ENCODE results near the gene GSTM5.
"Not testable (repeated sequence)": the region's sequence is repeated elsewhere in the genome, so short reads cannot be mapped to it uniquely, and the experiment has no call there.

GSTM5 gene

GRCh38 chr1:109732390-109732881 lies 20.4 kb downstream of the GSTM5 start:
- no peak for DNase-seq

DNA sequence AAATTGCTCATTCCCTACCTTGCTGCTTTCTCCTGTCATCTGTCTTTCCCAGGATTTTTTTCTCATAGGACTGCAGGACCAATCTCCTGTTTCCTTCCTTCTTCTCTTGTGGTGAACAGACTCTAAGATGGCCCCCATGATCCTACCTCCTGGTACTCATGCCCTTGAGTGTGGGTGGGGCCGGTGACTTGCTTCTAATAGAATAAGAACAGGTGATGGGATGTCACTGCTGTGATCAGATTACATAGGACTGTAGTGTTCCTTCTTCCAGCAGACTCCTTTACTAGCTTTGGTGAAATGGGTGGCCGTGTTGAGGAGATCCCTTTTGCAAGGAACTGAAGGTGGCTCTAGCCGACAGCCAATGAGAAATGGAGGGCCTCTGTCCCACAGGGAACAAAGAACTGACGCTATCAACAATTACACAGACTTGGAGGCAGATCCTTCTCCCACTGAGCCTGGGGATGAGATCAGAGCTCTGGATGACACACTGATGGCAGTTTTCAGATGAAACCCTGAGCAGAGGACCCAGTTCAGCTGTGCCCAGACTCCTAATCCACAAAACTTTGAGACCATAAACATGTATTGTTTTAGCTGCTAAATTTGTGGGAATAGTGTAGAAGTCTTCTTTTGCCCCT lies 21.3 kb downstream of the GSTM5 start:
- DNase-seq: no peak

- DNase-seq: peak; percentile 85
Observed at GRCh38 chr1:109739738-109740614, 27.9 kb downstream of the GSTM5 start.

GRCh38 chr1:109740615-109741373 lies 28.7 kb downstream of the GSTM5 start, which contains the start of gene GSTM3:
GSTM3 (minus strand) TSS chr1:109741038; CDS start chr1:109740287, 751 bp downstream.
- DNase-seq: no peak

DNA sequence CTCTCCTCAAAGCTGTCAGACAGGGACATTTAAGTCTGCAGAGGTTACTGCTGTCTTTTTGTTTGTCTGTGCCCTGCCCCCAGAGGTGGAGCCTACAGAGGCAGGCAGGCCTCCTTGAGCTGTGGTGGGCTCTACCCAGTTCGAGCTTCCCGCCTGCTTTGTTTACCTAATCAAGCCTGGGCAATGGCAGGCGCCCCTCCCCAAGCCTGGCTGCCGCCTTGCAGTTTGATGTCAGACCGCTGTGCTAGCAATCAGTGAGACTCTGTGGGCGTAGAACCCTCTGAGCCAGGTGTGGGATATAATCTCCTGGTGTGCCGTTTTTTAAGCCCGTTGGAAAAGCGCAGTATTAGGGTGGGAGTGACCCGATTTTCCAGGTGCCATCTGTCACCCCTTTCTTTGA lies 36.3 kb downstream of the GSTM5 start:
- DNase-seq: not testable (repeated sequence)

DNA sequence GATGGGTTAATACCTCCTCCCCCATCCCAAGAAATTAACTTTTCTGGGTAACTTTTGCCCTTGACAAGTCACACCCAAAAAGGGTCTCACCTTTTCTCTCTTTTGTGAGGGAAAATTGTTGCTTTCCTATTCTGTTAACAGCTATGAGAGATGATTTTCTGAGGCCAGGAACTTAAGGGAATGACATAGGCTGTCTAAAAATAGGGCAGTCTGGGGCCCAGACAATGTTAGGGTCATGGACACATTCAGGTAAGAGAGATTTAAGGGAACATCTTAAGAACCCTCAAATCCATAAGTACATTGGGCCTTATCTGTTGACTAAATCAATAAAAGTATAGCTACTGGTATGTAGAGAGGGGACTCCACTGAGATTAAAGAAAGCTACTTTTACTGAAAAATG lies 37.2 kb downstream of the GSTM5 start:
- no peak for DNase-seq

DNA sequence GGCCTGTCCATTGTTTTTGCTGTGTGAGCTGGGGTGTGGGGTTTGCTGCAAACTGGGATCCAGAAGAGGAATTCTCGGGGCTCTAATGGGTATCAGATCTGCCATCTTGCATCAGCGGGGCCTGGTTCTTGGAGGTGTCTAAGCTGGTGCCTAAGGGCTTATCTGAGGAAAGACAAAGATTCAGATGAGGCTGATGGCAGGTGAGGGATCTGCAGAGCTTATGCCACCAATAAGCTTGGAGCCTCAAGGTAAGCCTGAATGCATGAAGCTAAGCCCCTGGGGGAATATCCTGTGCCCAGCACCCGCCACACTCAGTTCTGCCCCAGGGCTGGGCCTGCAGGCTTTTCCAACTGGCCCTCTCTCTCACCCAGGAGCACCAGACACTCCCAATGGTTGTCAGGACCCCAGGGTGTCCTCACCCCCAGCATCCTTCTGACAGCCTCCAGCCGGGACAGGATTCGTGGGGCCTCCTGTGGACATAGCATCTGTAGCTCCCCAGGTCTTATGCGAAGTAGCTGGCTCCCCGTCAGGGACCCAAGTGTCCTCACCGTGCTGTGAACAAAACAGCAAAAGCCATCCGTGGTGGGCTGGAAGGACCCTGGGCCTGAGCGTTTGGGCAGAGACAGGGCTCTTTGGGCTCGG lies 38.3 kb downstream of the GSTM5 start:
- DNase-seq: no peak

DNA sequence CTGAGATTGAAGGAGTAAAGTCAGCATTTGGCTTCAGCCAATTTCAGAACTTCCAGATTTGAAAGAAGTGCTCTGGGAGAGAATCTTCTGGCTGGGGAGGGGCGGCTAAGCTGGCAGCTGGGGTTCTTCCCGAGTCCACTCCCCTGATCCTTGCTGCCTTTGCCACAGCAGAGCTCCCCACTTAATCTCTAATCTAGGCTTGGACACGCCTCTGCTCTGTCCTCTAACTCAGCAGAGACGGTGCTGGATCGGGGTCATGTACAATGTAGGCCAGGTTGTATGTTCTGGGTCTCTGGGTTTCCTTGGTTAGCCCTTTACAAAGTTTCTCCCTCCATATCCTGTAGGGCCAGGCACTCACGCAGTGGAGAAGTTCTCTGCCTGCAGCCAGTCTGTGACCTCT lies 38.9 kb downstream of the GSTM5 start:
- no peak for DNase-seq

GRCh38 chr1:109751531-109752260 lies 39.6 kb downstream of the GSTM5 start:
- DNase-seq: no peak

DNA sequence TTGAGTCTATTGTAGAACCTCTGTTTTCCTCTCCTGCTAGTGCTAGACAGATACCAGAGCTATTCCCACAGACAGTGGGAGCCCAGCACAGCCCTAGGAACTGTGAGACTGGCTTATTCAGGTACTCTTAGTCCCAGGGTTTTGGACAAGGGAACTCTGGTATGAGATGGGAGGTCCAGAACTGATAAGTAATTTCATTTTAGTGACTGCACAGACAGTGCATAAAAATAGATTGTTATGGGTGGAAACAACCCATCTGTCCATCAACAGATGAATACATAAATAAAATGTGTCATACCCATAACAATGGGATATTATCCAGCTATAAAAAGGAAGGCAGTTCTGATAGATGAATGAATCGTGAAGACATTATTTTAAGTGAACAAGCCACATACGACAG lies 42.7 kb downstream of the GSTM5 start:
- DNase-seq: no peak

DNA sequence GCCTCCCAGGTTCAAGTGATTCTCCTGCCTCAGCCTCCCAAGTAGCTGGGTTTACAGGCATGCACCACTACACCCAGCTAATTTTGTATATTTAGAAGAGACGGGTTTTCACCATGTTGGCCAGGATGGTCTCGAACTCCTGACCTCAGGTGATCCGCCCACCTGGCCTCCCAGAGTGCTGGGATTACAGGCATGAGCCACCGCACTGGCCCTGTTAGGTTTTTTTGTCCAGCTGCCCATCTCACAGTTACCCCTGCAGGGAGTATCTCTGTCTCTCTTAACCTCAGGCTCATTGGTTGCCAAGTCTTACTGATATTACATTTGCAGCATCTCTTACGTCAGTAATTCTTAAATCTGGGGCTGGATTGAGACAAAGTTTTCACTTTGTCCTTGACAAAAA lies 44.3 kb downstream of the GSTM5 start:
- DNase-seq: not testable (repeated sequence)

DNA sequence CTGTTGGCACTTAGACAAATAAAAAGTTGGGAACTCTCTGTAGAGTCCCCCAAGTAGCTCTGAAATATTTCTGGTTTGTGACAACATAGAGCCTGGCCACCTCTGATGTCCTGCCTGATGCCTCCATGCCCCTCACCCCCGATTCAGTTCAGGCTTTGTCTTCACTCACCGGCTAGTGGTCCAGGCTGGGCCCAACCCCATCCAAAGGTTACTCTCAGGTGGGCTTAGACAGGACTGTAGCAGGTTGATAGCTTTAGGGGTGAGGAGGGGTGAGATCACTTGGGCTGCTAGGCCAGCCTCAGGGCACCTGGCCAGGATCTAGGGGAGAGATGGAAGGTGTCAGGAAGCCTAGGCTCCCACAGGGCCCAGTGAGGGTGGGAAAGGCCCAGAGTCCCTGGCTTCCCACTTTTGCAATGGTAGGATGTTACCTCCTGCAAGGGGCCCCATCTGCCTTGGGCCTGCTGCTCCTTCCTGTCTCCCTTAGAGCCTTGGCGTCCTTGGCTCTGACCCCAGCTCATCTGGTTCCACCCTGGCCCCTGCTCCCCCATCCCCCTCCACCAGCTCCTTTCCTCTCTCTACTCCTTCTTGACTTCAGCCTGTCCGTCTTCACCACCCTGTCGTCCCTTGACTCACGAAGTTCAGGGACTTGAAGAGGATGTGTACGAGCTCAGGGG lies 44.9 kb downstream of the GSTM5 start:
- DNase-seq: no peak

DNA sequence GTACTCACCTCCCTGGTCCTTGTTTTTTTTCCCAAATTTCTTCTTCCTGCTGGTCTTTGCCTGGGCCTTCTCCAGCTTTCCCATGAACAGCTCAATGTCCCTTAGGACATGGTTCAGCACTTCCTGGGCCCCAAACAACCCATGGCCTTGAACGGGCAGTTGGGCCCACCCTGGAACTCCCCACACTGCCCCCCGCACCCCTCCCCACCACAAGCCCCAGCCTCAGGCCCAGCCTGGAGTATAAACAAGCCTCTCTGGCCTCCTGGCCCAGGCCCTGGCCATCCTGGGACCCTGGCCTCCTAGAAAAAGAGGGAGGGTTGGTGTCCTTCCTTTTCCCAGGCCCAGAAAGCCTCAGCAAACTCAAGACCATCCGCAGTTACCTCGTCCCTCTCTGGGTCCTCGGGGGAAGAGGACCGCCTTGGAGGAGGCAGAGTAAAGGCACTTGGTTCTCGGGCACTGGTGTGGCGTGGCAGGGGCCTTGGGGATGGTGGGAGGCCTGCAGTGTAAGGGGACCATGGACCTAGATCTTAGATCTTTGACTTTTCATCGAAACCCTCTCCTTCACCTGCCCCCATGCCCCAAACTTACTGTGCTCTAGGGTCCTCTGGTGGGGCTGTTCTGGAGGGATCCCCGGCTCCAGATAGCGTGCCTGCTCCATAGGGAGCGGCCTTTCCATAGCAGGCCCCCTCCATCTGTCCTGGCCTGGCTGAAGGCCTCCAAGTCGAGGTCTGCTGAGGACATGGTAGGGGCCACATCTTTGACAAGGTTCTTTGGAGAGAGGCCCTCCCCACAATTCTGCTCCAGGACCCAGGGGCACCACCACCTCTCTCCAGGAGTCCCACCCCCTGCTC lies 46.1 kb downstream of the GSTM5 start:
- DNase-seq: no peak

GRCh38 chr1:109759513-109760334 lies 47.7 kb downstream of the GSTM5 start:
- no peak for DNase-seq

DNA sequence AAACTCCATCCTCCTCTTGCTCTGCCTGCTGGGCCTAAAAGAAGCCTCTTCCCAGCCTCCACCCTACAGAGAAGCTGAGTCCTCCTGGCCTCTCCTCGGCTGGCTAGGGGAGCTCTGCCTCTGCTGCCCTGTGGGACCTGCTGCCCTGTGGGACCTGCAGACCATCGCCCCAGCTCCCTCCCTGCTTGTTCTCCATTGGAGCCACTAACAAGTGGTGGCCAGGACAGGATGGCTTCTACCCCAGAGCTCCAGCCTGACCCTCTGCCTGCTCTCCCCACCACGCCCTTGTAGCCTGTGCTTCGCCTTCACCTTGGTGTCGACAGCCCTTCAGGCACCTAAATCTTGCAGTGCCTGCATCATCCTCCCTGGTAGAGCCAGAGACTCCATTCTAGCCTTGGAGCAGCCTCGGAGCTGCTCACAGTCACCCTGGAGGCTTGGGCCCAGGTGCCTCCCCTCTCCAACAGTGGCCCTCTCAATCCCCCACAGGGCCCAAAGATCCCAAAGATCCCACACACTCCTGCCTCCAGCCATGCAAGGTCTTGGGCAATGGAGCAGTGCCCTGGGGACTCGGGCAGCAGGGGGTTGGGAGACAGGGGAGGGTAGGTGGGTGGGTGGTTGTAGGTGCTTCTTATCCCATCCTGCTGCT lies 48.7 kb downstream of the GSTM5 start:
- DNase-seq: no peak

- DNase-seq: no peak
Observed at GRCh38 chr1:109761227-109762038, 49.4 kb downstream of the GSTM5 start.

GRCh38 chr1:109762039-109762585 lies 50.1 kb downstream of the GSTM5 start:
- DNase-seq: no peak

All from activated CD4-positive, alpha-beta T cell treated with anti-CD3 and anti-CD28 coated beads for 48 hours (primary cell).